Panc1 (cell line): ENCODE results near the gene CHST4. TPM values are rescaled to one million over a fixed set of nuclear protein-coding genes. Genes with fewer than 3 reads are reported as not detected.
"Not testable (repeated sequence)": the region's sequence is repeated elsewhere in the genome, so short reads cannot be mapped to it uniquely, and the experiment has no call there.

Experiments
- ATAC-seq: fragments of 200-7000 bp; cut with Tn5 transposase; 2 replicates; pipeline ENCODE4 v1.9.1; 2020; ENCODE audit warnings: mild to moderate bottlenecking, moderate library complexity
- BruUV-seq: library from RNA; stranded (reverse); fragments of 400-500 nt; replicated peaks from 2 replicates; lab custom pipeline; 2021; lab: Mats Ljungman, UMichigan
- CTCF ChIA-PET: fragments of 300-600 bp; sonication (Branson Sonifier 250); formaldehyde crosslinking; loops from one replicate; lab custom pipeline; 2022; ENCODE audit warnings: antibody characterized with exemption; lab: Charles Lee
- POLR2A ChIA-PET: fragments of 300-600 bp; sonication (Branson Sonifier 250); formaldehyde crosslinking; loops from one replicate; lab custom pipeline; 2022; ENCODE audit warnings: antibody characterized with exemption; lab: Charles Lee
- DNase-seq: peaks from one replicate; pipeline ENCODE4 v3.0.0-alpha.2; 2010; ENCODE audit warnings: low read depth, low spot score
- H3K27ac ChIP-seq: 2 replicates; pipeline ENCODE4 v1.5.1; 2011; ENCODE audit warnings: mild to moderate bottlenecking, low read length, inconsistent platforms
- H3K27me3 ChIP-seq: fragments of 200-500 bp; sonication (Bioruptor generic); 2 replicates; pipeline ENCODE4 v1.6.0; 2014; ENCODE audit warnings: low read length, inconsistent platforms; ENCODE audit not compliant: control insufficient read depth, insufficient read depth
- H3K36me3 ChIP-seq: fragments of 200-500 bp; sonication (Bioruptor generic); 2 replicates; pipeline ENCODE4 v1.5.1; 2014; ENCODE audit warnings: inconsistent platforms, mild to moderate bottlenecking, low read length, moderate library complexity; ENCODE audit not compliant: control insufficient read depth, insufficient read depth
- H3K4me1 ChIP-seq: 2 replicates; pipeline ENCODE4 v1.5.1; 2011; ENCODE audit warnings: inconsistent platforms, mild to moderate bottlenecking, low read length, moderate library complexity; ENCODE audit not compliant: control insufficient read depth, insufficient read depth
- H3K4me3 ChIP-seq, 2 experiments: 2 replicates each; pipeline ENCODE4 v1.5.1; 2011 to 2012; ENCODE audit warnings: low read depth in 2 of 2, low read length in 2 of 2, mild to moderate bottlenecking in 2 of 2, inconsistent platforms in 1 of 2, moderate library complexity in 1 of 2
- H3K9me3 ChIP-seq: fragments of 200-500 bp; sonication (Bioruptor generic); 2 replicates; pipeline ENCODE4 v1.5.1; 2014; ENCODE audit warnings: low read depth, mild to moderate bottlenecking, inconsistent platforms, low read length, moderate library complexity; ENCODE audit not compliant: control insufficient read depth, insufficient read depth
- POLR2AphosphoS5 ChIP-seq: IDR thresholded peaks from 2 replicates; pipeline ENCODE4 v1.6.1; 2012; ENCODE audit warnings: mild to moderate bottlenecking, low read depth, low read length, moderate library complexity
- REST ChIP-seq, 2 experiments: IDR thresholded peaks; 2 replicates each; pipeline ENCODE4 v1.6.1; 2011 to 2012; ENCODE audit warnings: low read depth in 2 of 2, control low read depth in 1 of 2, low read length in 1 of 2, mild to moderate bottlenecking in 1 of 2, moderate library complexity in 1 of 2; ENCODE audit not compliant: insufficient read depth in 1 of 2
- SIN3A ChIP-seq: IDR thresholded peaks from 2 replicates; pipeline ENCODE4 v1.6.1; 2012; ENCODE audit warnings: low read depth, mild to moderate bottlenecking, low read length, moderate library complexity, borderline replicate concordance; ENCODE audit not compliant: insufficient read depth
- TCF7L2 ChIP-seq: IDR thresholded peaks from 2 replicates; pipeline ENCODE4 v1.6.1; 2011; ENCODE audit warnings: mild to moderate bottlenecking, low read depth, low read length, inconsistent platforms
- in situ Hi-C: cut with HindIII; loops from 2 replicates; pipeline ENCODE4 v1.10.0; 2016; ENCODE audit warnings: low sequenced_read_pairs, low pct_unique_long_range_greater_than_20kb
- intact Hi-C: fragments of 100-400 bp; cut with micrococcal nuclease; formaldehyde crosslinking; loops from one replicate; pipeline ENCODE4 v1.10.0; 2022; ENCODE audit not compliant: unreplicated experiment
- total RNA-seq: library from RNA; stranded (reverse); gene quantifications from one replicate; pipeline ENCODE4 v1.2.1, GENCODE V29; 2021; ENCODE audit not compliant: unreplicated experiment
- TF ChIP-seq, protein P1 (sequence below): fragments of 450-650 bp; IDR thresholded peaks from 2 replicates; pipeline ENCODE4 v1.5.1; 2017; ENCODE audit warnings: mild to moderate bottlenecking

Gene CHST4
- total RNA-seq, 1 experiment from 2014 or later, result 1.1 TPM

GRCh38 chr16:71500964-71501363 is 25.3 kb upstream of the CHST4 start:
- intact Hi-C loops (no loop called here), in situ Hi-C loops (no loop called here)
- no peak for DNase-seq
- ChIA-PET POLR2A (interaction anchor here (0.8 kb wide), 1 partner anchor 38 kb away, joined by 4 read pairs; no protein-coding TSS in a partner anchor), CTCF (interaction anchor here (1.0 kb wide), 1 partner anchor 189 kb away, joined by 3 read pairs; no protein-coding TSS in a partner anchor)
- no TSS peak for BruUV-seq
- H3K4me3 ChIP-seq, result no peak overlapping the region
- H3K27me3 ChIP-seq, result no peaks in the 10 kb centered on the region
- TF ChIP-seq SIN3A (no peak), POLR2AphosphoS5 (no peak), TCF7L2 (no peak), REST (IDR thresholded peaks at IDR 0.05; ENCODE audit: insufficient read depth in 1 of 2, low read depth in 2 of 2, low read length in 1 of 2) (no peak)
- TF ChIP-seq, protein P1, sequence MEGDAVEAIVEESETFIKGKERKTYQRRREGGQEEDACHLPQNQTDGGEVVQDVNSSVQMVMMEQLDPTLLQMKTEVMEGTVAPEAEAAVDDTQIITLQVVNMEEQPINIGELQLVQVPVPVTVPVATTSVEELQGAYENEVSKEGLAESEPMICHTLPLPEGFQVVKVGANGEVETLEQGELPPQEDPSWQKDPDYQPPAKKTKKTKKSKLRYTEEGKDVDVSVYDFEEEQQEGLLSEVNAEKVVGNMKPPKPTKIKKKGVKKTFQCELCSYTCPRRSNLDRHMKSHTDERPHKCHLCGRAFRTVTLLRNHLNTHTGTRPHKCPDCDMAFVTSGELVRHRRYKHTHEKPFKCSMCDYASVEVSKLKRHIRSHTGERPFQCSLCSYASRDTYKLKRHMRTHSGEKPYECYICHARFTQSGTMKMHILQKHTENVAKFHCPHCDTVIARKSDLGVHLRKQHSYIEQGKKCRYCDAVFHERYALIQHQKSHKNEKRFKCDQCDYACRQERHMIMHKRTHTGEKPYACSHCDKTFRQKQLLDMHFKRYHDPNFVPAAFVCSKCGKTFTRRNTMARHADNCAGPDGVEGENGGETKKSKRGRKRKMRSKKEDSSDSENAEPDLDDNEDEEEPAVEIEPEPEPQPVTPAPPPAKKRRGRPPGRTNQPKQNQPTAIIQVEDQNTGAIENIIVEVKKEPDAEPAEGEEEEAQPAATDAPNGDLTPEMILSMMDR, result no peak
- no peak for ATAC-seq
- H3K4me1 ChIP-seq, result no peaks in the 10 kb centered on the region
- no peaks in the 10 kb centered on the region for H3K36me3 ChIP-seq
- H3K9me3 ChIP-seq, result no peaks in the 10 kb centered on the region
- H3K27ac ChIP-seq, result no peak overlapping the region

- H3K27me3 ChIP-seq, result no peaks in the 10 kb centered on the region
- no peak overlapping the region for H3K4me3 ChIP-seq
- no peaks in the 10 kb centered on the region for H3K9me3 ChIP-seq
- intact Hi-C loops (no loop called here), in situ Hi-C loops (no loop called here)
- POLR2A ChIA-PET, result interaction anchor here (0.8 kb wide), 1 partner anchor 37 kb away, joined by 4 read pairs; no protein-coding TSS in a partner anchor
- CTCF ChIA-PET, result interaction anchor here (0.6 to 1.0 kb wide), 2 partner anchors 155 to 190 kb away, joined by 3 read pairs; no protein-coding TSS in a partner anchor
- no peak overlapping the region for H3K27ac ChIP-seq
- H3K4me1 ChIP-seq, result no peaks in the 10 kb centered on the region
- ATAC-seq, result no peak
- DNase-seq, result no peak
- TF ChIP-seq REST (IDR thresholded peaks at IDR 0.05; ENCODE audit: insufficient read depth in 1 of 2, low read depth in 2 of 2, low read length in 1 of 2) (no peak), SIN3A (no peak), TCF7L2 (no peak), POLR2AphosphoS5 (no peak)
- TF ChIP-seq, protein P1, result no peak
- no peaks in the 10 kb centered on the region for H3K36me3 ChIP-seq
- no TSS peak for BruUV-seq
These were observed 24.7 kb upstream of the CHST4 start for GRCh38 chr16:71501547-71501946.

DNA sequence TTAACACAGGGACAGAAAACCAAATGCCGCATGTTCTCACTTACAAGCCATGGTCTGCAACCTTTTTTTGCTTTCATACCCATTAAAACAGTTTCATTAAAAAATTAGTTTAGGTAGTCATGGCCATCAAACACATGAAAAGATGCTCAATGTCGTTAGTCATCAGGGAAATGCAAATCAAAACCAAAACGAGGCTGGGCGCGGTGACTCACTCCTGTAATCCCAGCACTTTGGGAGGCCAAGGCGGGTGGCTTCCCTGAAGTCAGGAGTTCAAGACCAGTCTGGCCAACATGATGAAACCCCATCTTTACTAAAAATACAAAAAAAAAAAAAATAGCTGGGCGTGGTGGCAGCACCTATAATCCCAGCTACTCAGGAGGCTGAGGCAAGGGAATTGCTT is 22.2 kb upstream of the CHST4 start:
- CTCF ChIA-PET, result interaction anchor here (0.6 kb wide), 2 partner anchors 8 to 31 kb away, joined by 3 to 7 read pairs; no protein-coding TSS in a partner anchor
- H3K27ac ChIP-seq, H3K4me1 ChIP-seq, H3K9me3 ChIP-seq, DNase-seq, ATAC-seq, H3K27me3 ChIP-seq, H3K4me3 ChIP-seq, in situ Hi-C loops, H3K36me3 ChIP-seq, intact Hi-C loops, POLR2A ChIA-PET, BruUV-seq: not testable (repeated sequence)
